WI38 (cell line): ENCODE measurements around the gene KBTBD7.

Experiments used
- H3K4me3 ChIP-seq: 2 replicates; pipeline ENCODE4 v1.5.1; 2011; ENCODE audit warnings: low read depth, mild to moderate bottlenecking, control low read depth, low read length
- TF ChIP-seq, protein P1 (sequence below): IDR thresholded peaks from 2 replicates; pipeline ENCODE4 v1.5.1; 2012; ENCODE audit warnings: low read depth, mild to moderate bottlenecking, control low read depth, low read length

KBTBD7 gene

DNA sequence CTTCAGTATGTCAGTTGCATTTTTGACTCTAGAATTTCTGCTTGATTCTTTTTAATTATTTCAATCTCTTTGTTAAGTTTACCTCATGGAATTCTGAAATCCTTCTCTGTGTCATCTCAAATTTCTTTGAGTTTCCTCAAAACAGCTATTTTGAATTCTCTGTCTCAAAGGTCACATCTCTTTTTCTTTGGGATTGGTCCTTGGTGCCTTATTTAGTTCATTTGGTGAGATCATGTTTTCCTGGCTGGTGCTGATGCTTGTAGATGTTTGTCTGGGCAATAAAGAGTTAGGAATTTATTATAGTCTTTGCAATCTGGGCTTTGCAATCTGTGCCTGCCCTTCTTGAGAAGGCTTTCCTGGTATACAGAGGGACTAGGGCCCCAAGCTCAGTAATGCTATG, 18.5 kb upstream of the KBTBD7 start:
- no peak overlapping the region for H3K4me3 ChIP-seq
- TF ChIP-seq, protein P1, sequence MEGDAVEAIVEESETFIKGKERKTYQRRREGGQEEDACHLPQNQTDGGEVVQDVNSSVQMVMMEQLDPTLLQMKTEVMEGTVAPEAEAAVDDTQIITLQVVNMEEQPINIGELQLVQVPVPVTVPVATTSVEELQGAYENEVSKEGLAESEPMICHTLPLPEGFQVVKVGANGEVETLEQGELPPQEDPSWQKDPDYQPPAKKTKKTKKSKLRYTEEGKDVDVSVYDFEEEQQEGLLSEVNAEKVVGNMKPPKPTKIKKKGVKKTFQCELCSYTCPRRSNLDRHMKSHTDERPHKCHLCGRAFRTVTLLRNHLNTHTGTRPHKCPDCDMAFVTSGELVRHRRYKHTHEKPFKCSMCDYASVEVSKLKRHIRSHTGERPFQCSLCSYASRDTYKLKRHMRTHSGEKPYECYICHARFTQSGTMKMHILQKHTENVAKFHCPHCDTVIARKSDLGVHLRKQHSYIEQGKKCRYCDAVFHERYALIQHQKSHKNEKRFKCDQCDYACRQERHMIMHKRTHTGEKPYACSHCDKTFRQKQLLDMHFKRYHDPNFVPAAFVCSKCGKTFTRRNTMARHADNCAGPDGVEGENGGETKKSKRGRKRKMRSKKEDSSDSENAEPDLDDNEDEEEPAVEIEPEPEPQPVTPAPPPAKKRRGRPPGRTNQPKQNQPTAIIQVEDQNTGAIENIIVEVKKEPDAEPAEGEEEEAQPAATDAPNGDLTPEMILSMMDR = no peak

DNA sequence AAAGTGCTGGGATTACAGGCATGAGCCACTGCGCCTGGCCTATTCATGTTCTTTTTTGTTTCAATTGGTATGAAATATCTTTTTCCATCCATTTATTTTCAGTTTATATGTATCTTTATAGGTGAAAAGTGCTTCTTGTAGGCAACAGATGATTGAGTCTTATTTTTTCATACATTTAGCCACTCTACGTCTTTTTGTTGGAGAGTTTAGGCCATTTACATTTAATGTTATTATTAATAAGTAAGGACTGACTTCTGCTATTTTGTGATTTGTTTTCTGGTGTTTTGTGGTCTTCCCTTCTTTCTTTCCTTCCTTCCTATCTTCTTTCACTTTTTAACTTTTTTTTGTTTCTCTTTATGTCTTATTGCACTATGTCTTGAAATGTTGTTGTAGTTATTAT, 16.7 kb upstream of the KBTBD7 start:
- H3K4me3 ChIP-seq = no peak overlapping the region
- TF ChIP-seq, protein P1 = no peak

DNA sequence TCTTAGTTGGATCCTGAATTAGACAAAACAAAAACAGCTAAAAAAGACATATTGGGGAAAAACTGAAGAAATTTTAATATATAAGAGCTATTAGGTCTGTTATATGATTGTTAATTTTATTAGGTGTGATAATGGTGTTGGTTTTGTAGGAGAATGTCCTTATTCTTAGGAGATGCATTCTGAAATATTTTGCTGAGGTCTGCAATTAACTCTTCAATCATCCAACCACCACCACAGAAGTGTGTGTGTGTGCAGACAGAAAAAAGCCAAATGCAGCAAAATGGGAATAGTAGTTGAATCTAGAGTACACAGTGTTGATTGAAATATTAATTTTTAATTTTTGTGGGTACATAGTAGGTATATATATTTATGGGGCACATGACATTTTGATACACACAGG, 12.1 kb upstream of the KBTBD7 start:
- TF ChIP-seq, protein P1 = no peak

DNA sequence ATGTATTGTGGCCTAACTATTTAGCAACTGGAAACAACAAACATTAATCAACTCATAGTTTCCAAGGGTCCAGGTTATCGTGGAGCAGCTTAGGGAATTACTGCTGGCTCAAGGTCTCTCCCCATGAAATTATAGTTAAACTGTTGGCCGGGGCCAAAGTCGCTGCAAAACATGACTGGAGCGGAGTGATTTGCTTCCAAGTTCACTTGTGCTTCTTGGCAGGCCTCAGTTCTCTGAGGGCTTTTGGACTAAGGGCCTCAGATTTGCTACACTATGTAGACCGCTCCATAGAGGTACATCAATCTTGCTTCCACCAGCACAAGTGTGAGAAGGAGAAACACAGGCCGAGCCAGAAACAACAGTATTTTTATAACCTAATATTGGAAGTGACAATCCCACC, 9.4 kb upstream of the KBTBD7 start:
- TF ChIP-seq, protein P1 = no peak
- no peak overlapping the region for H3K4me3 ChIP-seq

More for the DNA sequence above, 12.1 kb upstream of the KBTBD7 start:
- H3K4me3 ChIP-seq = no peak overlapping the region

DNA sequence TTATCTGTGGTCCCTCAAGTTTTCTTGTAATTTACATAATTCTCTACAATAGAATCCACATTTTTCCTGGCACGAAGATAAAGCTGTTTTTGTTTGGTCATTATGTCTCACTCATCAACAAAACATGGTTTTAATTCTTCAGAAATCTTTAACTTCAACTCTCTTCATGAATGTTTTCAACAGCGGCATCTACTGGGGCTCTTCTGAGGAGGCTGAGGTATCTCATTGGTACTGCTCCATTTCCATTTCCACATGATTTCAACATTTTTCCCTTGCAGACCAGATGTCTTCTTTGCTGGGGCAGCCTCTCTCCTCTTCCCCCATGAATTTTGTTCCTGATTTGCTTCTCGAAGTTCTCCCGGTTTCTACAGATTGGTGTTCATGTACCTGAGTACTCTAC, 5.8 kb upstream of the KBTBD7 start:
- TF ChIP-seq, protein P1 = no peak
- no peak overlapping the region for H3K4me3 ChIP-seq

DNA sequence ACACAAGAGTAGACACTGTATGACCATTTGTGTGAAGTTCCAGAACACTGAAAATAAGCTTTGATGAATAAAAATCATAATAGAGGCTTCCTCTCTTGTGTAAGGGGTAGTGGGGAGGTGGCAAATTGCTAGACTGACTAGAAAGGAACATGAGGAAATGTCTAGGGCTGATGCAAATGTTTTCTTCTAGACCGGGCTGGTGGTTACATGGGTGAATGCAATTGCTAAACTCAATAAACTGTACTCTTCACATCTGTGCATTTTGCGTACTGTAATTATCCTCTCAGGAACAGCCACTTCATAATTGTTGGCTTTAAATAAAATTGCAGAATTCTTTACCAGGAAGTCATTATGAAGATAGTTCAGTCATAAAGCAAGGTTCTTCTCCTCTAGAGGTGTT, 5.2 kb upstream of the KBTBD7 start:
- no peak overlapping the region for H3K4me3 ChIP-seq
- TF ChIP-seq, protein P1 = no peak

DNA sequence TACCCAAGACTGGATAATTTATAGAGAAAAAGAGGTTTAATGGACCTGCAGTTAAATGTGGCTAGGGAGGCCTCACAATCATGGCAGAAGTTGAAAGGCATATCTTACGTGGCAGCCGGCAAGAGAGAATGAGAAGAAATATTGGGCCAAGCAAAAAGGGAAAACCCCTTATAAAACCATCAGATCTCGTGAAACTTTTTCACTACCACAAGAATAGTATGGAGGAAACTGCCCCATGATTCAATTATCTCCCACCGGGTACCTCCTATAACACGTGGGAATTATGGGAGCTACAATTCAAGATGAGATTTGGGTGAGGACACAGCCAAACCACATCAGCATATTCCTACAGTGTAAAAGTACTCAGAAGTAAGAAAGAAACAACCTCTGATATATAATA, 4.7 kb upstream of the KBTBD7 start:
- TF ChIP-seq, protein P1 = no peak

More for the DNA sequence above, 4.7 kb upstream of the KBTBD7 start:
- H3K4me3 ChIP-seq = no peak overlapping the region
